Prostate gland (tissue), 2 donors: Measurements from ENCODE around the gene PHKB.

Source experiments
- CTCF ChIP-seq, 4 experiments: fragments of 200-600 bp in 2 of 4; fragments of 450-650 bp in 2 of 4; sonication (generic) in 2 of 4; IDR thresholded peaks; 1 replicate in 3 of 4; 2 replicates in 1 of 4; pipeline ENCODE4 v1.5.1; 2016 to 2019; ENCODE audit warnings: antibody characterized with exemption in 4 of 4, mild to moderate bottlenecking in 2 of 4, moderate library complexity in 2 of 4
- POLR2A ChIP-seq: fragments of 450-650 bp; IDR thresholded peaks from one replicate; pipeline ENCODE4 v1.6.1; 2016; ENCODE audit warnings: antibody characterized with exemption, mild to moderate bottlenecking

- no peak for TF ChIP-seq CTCF (IDR thresholded peaks at IDR 0.05)
- no peak for TF ChIP-seq POLR2A
These were observed 2.8 kb upstream of the PHKB start for GRCh38 chr16:47458331-47458730.
